Peyer's patch (tissue), 4 donors: ENCODE measurements around the gene SLC4A5.

Source experiments
- CTCF ChIP-seq, 6 experiments: fragments of 450-650 bp in 4 of 6; fragments of 200-600 bp in 2 of 6; sonication (generic) in 1 of 6; IDR thresholded peaks; one replicate each; pipeline ENCODE4 v1.5.1; 2017 to 2019; ENCODE audit warnings: antibody characterized with exemption in 6 of 6, mild to moderate bottlenecking in 3 of 6, moderate library complexity in 1 of 6
- POLR2A ChIP-seq, 2 donors: fragments of 450-650 bp; IDR thresholded peaks; one replicate each; pipeline ENCODE4 v1.5.1; 2017; ENCODE audit warnings: antibody characterized with exemption in 2 of 2, mild to moderate bottlenecking in 2 of 2, moderate library complexity in 2 of 2

- no peak for TF ChIP-seq CTCF (IDR thresholded peaks at IDR 0.05)
- no peak for TF ChIP-seq POLR2A (IDR thresholded peaks at IDR 0.05)
Measured at GRCh38 chr2:74216642-74217041, 126.6 kb downstream of the SLC4A5 start.
